Activated CD8-positive, alpha-beta T cell treated with anti-CD3 and anti-CD28 coated beads, Interleukin-2, amount 10 ng/mL, durations not matched to agents 7 days and 5 days (primary cell): Measurements from ENCODE around the gene KIAA1328. TPM values are rescaled to one million over a fixed set of nuclear protein-coding genes. Genes with fewer than 3 reads are reported as not detected.

Experiments
- ATAC-seq: fragments of 150-1000 bp; cut with Tn5 transposase; one replicate; pipeline ENCODE4 v1.10.0; 2021; ENCODE audit warnings: moderate library complexity
- CTCF ChIA-PET: fragments of 350-600 bp; sonication (Branson Sonifier 250); formaldehyde crosslinking; loops from one replicate; lab custom pipeline; 2021; ENCODE audit warnings: antibody characterized with exemption; lab: Charles Lee
- POLR2A ChIA-PET: fragments of 350-600 bp; sonication (Branson Sonifier 250); formaldehyde crosslinking; loops from one replicate; lab custom pipeline; 2021; ENCODE audit warnings: antibody characterized with exemption; lab: Charles Lee
- DNase-seq: peaks from one replicate; pipeline ENCODE4 v3.0.0-alpha.2; 2020
- H3K27ac Mint-ChIP-seq: one replicate; pipeline ENCODE4 v1.8.0; 2021; ENCODE audit warnings: mild to moderate bottlenecking, mixed read lengths
- H3K27me3 Mint-ChIP-seq: one replicate; pipeline ENCODE4 v1.8.0; 2021; ENCODE audit warnings: low read depth, mixed read lengths
- H3K36me3 Mint-ChIP-seq: one replicate; pipeline ENCODE4 v1.8.0; 2021; ENCODE audit warnings: low read depth, mixed read lengths
- H3K4me1 Mint-ChIP-seq: one replicate; pipeline ENCODE4 v1.8.0; 2021; ENCODE audit warnings: low read depth, mixed read lengths
- H3K4me3 Mint-ChIP-seq: one replicate; pipeline ENCODE4 v1.8.0; 2021; ENCODE audit warnings: mild to moderate bottlenecking, mixed read lengths
- H3K9me3 Mint-ChIP-seq: one replicate; pipeline ENCODE4 v1.8.0; 2022; ENCODE audit warnings: mixed read lengths; ENCODE audit not compliant: insufficient read depth
- total RNA-seq, 2 experiments: library from RNA; stranded (reverse); gene quantifications; one replicate each; pipeline ENCODE4 v1.2.3, GENCODE V29; 2021

Gene KIAA1328
- total RNA-seq, 2 experiments from 2014 or later, result 8.4 to 8.7 TPM

GRCh38 chr18:37188016-37188791 is 359.3 kb downstream of the KIAA1328 start:
- no peak overlapping the region for H3K27ac Mint-ChIP-seq
- H3K4me1 Mint-ChIP-seq, result no peaks in the 10 kb centered on the region
- no peak for DNase-seq
- ChIA-PET POLR2A (no interaction called here), CTCF (no interaction called here)
- H3K36me3 Mint-ChIP-seq, result no peaks in the 10 kb centered on the region
- no peaks in the 10 kb centered on the region for H3K27me3 Mint-ChIP-seq
- no peak for ATAC-seq
- H3K4me3 Mint-ChIP-seq, result no peak overlapping the region
- H3K9me3 Mint-ChIP-seq, result no peaks in the 10 kb centered on the region

DNA sequence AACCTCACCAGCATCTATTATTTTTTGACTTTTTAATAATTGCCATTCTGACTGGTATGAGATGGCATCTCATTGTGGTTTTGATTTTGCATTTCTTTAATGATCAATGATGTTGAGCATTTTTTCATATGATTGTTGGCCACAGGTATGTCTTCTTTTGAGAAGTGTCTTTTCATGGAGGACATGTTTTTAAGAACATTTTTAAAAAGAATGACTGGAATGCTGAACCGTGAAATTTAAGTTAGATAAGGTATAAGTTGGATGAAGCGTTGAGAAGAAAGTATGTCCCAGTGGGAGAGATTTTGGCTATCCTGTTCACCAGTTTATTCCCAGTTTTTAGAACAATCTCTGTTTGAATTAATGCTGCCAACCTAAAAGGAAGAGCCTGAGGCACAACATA is 370.8 kb downstream of the KIAA1328 start:
- Mint-ChIP-seq H3K27me3 (no peaks in the 10 kb centered on the region), H3K27ac (no peak overlapping the region), H3K4me3 (no peak overlapping the region), H3K4me1 (no peaks in the 10 kb centered on the region), H3K9me3 (peaks cover 16% of the 10 kb centered on the region), H3K36me3 (peaks cover 3% of the 10 kb centered on the region)
- ChIA-PET CTCF (no interaction called here), POLR2A (no interaction called here)
- ATAC-seq (no peak), DNase-seq (no peak)

DNA sequence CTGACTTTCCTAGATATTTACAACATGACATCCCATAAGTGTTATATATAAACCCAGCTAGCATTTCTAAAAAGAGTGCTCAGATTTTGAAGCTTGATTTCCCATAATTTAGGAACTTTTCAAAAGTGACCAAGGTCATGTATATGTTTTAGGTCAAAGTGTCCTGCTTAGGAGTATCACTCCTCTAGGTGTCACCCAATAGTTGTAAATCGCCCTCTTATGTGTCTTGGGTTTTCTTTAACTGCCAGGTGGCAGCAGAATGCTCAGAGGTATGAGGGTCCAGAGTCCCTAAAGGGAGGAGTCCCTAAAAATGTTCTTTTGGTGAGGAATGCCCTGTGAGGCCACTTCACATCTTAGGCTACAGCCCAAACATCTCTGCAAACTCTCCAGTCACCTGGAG is 378.4 kb downstream of the KIAA1328 start:
- no peak for DNase-seq
- H3K36me3 Mint-ChIP-seq, result no peaks in the 10 kb centered on the region
- H3K9me3 Mint-ChIP-seq, result peaks cover 5% of the 10 kb centered on the region
- no peak for ATAC-seq
- no peak overlapping the region for H3K27ac Mint-ChIP-seq
- no peaks in the 10 kb centered on the region for H3K4me1 Mint-ChIP-seq
- H3K27me3 Mint-ChIP-seq, result no peaks in the 10 kb centered on the region
- ChIA-PET CTCF (no interaction called here), POLR2A (no interaction called here)
- H3K4me3 Mint-ChIP-seq, result no peak overlapping the region

GRCh38 chr18:37210781-37211180 is 381.9 kb downstream of the KIAA1328 start:
- ATAC-seq, result no peak
- Mint-ChIP-seq H3K27me3 (no peaks in the 10 kb centered on the region), H3K9me3 (peaks cover 7% of the 10 kb centered on the region), H3K27ac (no peak overlapping the region), H3K4me1 (no peaks in the 10 kb centered on the region), H3K4me3 (no peak overlapping the region), H3K36me3 (no peaks in the 10 kb centered on the region)
- DNase-seq, result no peak
- POLR2A ChIA-PET, result no interaction called here
- CTCF ChIA-PET, result no interaction called here

- DNase-seq (no peak), ATAC-seq (no peak)
- H3K9me3 Mint-ChIP-seq, result peaks cover 7% of the 10 kb centered on the region
- H3K27me3 Mint-ChIP-seq, result no peaks in the 10 kb centered on the region
- ChIA-PET CTCF (no interaction called here), POLR2A (no interaction called here)
- H3K27ac Mint-ChIP-seq, result no peak overlapping the region
- no peaks in the 10 kb centered on the region for H3K36me3 Mint-ChIP-seq
- no peaks in the 10 kb centered on the region for H3K4me1 Mint-ChIP-seq
- no peak overlapping the region for H3K4me3 Mint-ChIP-seq
Observed at GRCh38 chr18:37218022-37218590, 389.2 kb downstream of the KIAA1328 start.

DNA sequence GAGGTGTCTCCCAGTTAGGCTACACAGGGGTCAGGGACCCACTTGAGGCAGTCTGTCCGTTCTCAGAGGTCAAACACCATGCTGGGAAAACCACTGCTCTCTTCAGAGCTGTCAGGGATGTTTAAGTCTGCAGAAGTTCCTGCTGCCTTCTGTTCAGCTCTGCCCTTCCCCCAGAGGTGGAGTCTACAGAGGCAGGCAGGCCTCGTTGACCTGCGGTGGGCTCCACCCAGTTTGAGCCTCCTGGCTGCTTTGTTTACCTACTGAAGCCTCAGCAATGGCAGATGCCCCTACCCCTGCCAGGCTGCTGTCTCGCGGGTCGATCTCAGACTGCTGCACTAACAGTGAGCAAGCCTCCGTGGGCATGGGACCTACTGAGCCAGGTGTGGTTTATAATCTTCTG is 390.3 kb downstream of the KIAA1328 start:
- Mint-ChIP-seq H3K4me1 (no peaks in the 10 kb centered on the region), H3K36me3 (no peaks in the 10 kb centered on the region), H3K27me3 (no peaks in the 10 kb centered on the region), H3K27ac (no peak overlapping the region), H3K9me3 (peaks cover 7% of the 10 kb centered on the region), H3K4me3 (no peak overlapping the region)
- ATAC-seq, result no peak
- ChIA-PET POLR2A (no interaction called here), CTCF (no interaction called here)
- no peak for DNase-seq

GRCh38 chr18:37222354-37222998 is 393.5 kb downstream of the KIAA1328 start:
- H3K27me3 Mint-ChIP-seq, result no peaks in the 10 kb centered on the region
- DNase-seq, result no peak
- ChIA-PET CTCF (no interaction called here), POLR2A (no interaction called here)
- no peak for ATAC-seq
- no peak overlapping the region for H3K4me3 Mint-ChIP-seq
- H3K36me3 Mint-ChIP-seq, result no peaks in the 10 kb centered on the region
- H3K9me3 Mint-ChIP-seq, result no peaks in the 10 kb centered on the region
- no peaks in the 10 kb centered on the region for H3K4me1 Mint-ChIP-seq
- H3K27ac Mint-ChIP-seq, result no peak overlapping the region

GRCh38 chr18:37222999-37223378 is 394.1 kb downstream of the KIAA1328 start:
- no peak overlapping the region for H3K27ac Mint-ChIP-seq
- H3K27me3 Mint-ChIP-seq, result no peaks in the 10 kb centered on the region
- DNase-seq, result no peak
- no peaks in the 10 kb centered on the region for H3K9me3 Mint-ChIP-seq
- no peaks in the 10 kb centered on the region for H3K4me1 Mint-ChIP-seq
- no peaks in the 10 kb centered on the region for H3K36me3 Mint-ChIP-seq
- no peak for ATAC-seq
- no peak overlapping the region for H3K4me3 Mint-ChIP-seq
- ChIA-PET POLR2A (no interaction called here), CTCF (no interaction called here)

GRCh38 chr18:37225279-37225678 is 396.4 kb downstream of the KIAA1328 start:
- Mint-ChIP-seq H3K4me3 (no peak overlapping the region), H3K27ac (no peak overlapping the region), H3K36me3 (no peaks in the 10 kb centered on the region), H3K27me3 (no peaks in the 10 kb centered on the region), H3K4me1 (no peaks in the 10 kb centered on the region), H3K9me3 (no peaks in the 10 kb centered on the region)
- no peak for DNase-seq
- POLR2A ChIA-PET, result no interaction called here
- CTCF ChIA-PET, result no interaction called here
- ATAC-seq, result no peak

- DNase-seq, result no peak
- Mint-ChIP-seq H3K4me3 (no peak overlapping the region), H3K4me1 (no peaks in the 10 kb centered on the region), H3K27ac (no peak overlapping the region), H3K27me3 (no peaks in the 10 kb centered on the region), H3K9me3 (no peaks in the 10 kb centered on the region), H3K36me3 (no peaks in the 10 kb centered on the region)
- ATAC-seq, result no peak
- ChIA-PET CTCF (no interaction called here), POLR2A (no interaction called here)
Observed at GRCh38 chr18:37230768-37231167, 401.8 kb downstream of the KIAA1328 start.

GRCh38 chr18:37231251-37231650 is 402.3 kb downstream of the KIAA1328 start:
- no peak for ATAC-seq
- no peak overlapping the region for H3K27ac Mint-ChIP-seq
- H3K4me1 Mint-ChIP-seq, result no peaks in the 10 kb centered on the region
- ChIA-PET CTCF (no interaction called here), POLR2A (no interaction called here)
- H3K9me3 Mint-ChIP-seq, result no peaks in the 10 kb centered on the region
- H3K36me3 Mint-ChIP-seq, result no peaks in the 10 kb centered on the region
- no peak overlapping the region for H3K4me3 Mint-ChIP-seq
- H3K27me3 Mint-ChIP-seq, result no peaks in the 10 kb centered on the region
- no peak for DNase-seq

GRCh38 chr18:37235583-37235982 is 406.7 kb downstream of the KIAA1328 start:
- Mint-ChIP-seq H3K4me3 (no peak overlapping the region), H3K27ac (no peak overlapping the region), H3K9me3 (no peaks in the 10 kb centered on the region), H3K27me3 (no peaks in the 10 kb centered on the region), H3K36me3 (no peaks in the 10 kb centered on the region), H3K4me1 (no peaks in the 10 kb centered on the region)
- ChIA-PET CTCF (no interaction called here), POLR2A (no interaction called here)
- ATAC-seq (no peak), DNase-seq (no peak)
